Measurements from ENCODE around the gene HOXC9.
"Not testable (repeated sequence)": the region's sequence is repeated elsewhere in the genome, so short reads cannot be mapped to it uniquely, and the experiment has no call there.

Gene HOXC9

DNA sequence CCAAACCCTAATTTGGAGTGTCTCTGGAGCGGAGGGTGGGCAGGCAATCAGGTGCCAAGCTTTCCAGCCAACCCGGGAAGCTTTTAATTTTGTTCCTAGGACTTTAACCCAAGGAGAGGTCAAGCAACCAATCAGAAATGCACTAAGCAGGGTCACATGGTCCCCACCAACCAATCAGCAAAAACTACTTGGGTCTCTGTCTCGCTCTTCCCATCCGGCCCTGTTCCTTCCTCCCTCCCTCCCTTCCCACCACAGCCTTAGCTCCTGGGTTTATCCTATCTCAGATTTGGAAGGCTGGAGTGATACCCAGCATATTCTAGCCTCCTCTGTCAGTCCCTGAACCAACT lies 40.2 kb downstream of the HOXC9 start:
- peak; percentile 27 for DNase-seq (ENCODE audit: low read depth)

DNA sequence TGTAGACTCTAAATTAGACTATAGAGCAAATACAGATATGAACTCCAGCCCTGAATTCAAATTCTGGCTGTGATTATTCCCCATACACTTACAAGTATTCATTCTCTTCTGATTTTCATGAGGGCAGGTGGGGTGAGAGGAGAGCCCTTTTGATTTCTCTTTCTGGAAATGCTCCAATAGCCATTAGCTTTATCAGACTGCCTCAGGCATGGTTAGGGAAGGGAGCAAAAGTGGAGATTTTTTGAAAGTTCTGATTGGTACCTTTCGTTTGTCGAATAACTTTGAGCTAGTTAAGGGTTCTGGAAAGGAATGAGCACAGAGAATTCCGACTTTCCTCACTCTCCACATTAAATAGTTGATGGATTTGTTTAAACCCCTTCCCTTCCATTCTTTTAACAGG lies 40.7 kb downstream of the HOXC9 start:
- no peak for DNase-seq (ENCODE audit: low read depth)

DNA sequence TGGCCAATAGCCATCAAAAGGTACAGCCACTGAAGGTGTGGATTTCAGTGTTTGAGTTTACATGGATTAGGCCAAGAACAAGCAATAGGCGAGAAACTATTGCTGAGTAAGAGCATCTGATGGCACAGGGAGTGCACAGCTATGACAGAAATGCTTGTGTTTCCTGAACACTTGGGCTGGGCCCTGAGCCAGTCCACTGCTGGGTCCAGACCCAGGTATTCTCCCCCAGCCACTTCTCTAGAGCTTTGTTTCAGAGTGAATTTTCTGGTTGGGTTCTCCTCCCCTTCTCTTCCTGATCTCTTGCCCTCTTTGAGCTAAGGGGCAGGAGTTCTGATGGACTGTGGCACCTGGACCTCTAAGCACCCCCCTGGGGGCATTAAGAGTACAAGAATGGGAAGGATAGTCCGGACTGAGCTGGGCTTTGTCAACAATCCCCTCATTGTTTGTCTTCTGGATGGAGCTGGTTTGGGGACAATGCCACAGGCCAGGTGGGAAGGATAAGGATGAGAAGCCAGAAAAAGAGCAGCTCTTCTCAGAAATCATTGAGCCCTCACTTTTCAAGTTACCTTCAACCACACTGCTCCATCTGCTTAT lies 41.2 kb downstream of the HOXC9 start:
- no peak for DNase-seq (ENCODE audit: low read depth)

DNA sequence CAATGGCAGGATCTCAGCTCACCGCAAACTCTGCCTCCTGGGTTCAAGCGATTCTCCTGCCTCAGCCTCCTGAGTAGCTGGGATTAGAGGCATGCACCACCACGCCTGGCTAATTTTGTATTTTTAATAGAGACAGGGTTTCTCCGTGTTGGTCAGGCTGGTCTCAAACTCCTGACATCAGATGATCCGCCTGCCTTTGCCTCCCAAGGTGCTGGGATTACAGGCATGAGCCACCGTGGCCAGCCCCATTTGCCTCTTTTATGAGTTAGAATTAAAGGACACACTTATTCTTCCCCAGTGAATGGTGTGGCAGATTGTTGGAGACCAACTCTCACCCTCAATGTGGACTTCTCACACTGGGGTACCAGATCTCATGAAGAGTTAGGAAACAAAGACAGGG lies 42.1 kb downstream of the HOXC9 start:
- DNase-seq (ENCODE audit: low read depth): not testable (repeated sequence)

DNA sequence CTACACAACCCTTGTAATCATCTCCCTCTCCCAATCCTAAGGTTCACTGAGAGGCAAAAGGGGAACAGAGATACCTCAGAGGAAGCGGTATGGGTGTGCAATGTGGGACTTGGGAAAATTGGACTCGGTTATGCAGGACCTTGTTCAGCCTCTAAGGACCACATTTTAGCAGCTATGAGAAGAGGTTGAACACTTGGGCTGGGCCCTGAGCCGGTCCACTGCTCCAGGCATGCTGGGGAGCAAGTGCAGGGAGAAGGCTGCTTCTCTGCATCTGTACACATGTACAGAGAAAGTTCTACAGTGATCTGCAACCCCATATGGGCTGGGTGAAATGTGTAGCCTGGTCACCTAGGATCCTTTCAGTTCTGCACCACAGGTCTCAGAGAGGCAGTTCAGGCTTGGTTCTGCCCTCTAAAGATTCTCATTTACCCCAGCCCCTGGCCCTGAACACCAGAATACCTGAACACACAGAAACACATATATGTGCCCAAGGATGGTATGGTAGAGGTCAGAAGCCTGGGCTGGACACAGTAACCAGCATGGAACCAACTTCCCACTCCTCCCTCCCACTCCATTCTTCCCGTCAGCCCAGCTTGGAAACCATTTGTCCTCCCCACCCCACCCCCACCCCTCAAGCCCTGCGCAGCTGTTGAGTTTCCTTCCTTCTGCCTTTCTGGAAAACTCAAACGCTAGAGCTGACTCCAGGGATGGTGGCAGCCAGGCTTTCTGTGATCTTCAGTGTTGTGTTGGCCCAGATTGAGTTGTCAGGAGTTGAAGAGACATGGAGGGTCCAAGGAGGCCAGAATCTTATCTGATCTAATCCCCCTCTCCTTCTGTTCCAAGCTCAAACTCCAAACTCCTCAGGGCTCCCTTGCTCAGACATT lies 43.3 kb downstream of the HOXC9 start:
- no peak for DNase-seq (ENCODE audit: low read depth)

DNA sequence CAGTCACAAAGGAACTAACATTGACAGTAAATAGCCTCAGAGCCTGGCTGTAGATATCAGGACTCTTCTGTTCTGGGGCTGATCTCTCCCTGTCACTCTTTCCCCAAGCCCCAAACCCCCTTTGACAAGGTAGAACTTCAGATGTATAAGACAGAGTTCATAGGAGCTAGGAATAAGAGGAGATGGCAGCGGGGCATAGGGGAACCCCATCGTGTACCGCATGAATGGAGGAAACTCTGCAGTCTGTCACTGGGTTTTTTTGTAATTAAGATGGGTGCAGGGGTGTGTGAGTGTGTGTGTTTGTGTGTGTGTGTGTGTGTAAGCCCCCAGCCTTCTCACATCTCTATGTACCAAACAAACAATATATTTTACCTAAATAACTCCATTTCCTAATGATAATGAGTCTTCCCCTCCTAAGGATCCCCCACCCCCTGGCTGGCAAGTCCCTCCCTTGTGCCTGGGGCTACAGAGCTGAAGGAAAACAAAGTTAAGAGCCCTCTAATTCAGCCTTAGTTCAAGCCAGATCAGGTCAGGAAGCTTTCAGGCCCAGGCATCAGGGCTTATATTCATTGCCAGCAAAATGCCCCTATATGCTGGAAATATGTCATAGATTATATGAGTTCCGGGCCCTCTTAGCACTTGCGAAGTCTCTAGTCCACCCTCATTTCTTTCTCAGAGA lies 44.6 kb downstream of the HOXC9 start:
- DNase-seq (ENCODE audit: low read depth): no peak

DNA sequence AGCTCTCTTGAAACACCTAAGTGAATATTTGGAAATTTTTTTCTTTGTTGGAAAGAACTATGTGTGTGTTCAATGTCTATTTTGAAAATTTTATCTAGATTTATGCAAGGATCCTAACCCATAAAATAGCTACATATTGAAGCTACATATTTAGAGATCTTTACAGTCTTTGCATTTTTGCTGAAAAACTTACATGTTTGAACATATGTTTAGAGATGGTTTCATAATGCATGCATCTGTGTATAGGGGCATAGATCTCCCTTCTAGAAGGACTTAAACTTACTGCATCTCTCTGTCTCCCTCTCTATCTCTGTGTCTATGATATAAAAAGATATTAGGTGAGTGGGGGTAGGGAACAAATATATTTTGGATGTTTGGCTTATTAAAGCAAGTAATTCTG lies 45.4 kb downstream of the HOXC9 start:
- DNase-seq (ENCODE audit: low read depth): no peak

DNA sequence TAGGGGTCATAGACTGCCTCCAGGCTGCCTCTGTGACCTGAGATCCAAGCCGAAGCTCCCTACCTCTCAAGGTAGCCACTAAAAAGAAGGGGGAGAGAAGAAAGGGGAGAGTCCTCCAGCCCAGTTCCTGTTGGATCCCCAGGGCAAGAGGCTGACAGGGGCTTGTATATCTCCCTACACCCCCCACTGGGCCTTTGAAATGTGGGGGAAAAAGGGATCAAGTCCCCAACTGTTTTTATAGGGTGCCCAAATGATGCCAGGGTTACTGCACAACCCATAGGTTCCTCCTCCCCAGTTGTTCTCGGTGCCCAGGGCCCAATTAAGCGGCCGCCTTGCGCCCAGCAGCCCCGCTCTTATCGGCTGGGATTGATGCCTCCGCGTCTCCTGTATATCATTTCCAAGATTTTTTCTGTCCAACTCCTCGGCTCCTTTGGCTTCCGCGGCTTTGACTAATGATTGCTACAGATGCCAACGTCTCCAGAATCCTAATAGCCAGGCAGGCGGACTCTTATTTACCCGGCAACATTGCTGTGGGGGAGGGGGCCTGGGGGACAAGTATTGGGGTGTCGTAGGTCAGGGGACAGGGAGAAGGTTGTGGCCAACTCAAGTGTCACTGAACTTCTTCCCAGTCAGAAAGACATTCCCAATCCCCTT lies 46.0 kb downstream of the HOXC9 start:
- no peak for DNase-seq (ENCODE audit: low read depth)

DNA sequence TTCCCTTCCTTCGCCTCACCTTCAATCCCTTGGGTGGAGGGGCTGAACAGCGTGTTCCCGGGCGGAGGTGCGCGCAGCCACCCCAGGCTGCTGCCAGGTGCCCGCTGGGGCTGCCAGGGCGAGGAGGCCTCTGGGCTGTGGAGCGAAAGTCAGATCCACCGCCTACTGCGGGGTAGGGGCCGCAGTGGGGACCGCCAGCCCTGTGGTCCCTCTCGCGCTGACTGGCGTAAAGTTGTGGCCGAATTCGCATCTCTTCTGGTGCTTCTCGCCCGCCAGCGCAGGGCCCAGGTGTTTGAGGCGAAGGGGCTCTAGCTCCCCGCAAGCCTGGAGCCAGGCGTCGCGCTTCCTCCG lies 46.8 kb downstream of the HOXC9 start:
- DNase-seq (ENCODE audit: low read depth): no peak

DNA sequence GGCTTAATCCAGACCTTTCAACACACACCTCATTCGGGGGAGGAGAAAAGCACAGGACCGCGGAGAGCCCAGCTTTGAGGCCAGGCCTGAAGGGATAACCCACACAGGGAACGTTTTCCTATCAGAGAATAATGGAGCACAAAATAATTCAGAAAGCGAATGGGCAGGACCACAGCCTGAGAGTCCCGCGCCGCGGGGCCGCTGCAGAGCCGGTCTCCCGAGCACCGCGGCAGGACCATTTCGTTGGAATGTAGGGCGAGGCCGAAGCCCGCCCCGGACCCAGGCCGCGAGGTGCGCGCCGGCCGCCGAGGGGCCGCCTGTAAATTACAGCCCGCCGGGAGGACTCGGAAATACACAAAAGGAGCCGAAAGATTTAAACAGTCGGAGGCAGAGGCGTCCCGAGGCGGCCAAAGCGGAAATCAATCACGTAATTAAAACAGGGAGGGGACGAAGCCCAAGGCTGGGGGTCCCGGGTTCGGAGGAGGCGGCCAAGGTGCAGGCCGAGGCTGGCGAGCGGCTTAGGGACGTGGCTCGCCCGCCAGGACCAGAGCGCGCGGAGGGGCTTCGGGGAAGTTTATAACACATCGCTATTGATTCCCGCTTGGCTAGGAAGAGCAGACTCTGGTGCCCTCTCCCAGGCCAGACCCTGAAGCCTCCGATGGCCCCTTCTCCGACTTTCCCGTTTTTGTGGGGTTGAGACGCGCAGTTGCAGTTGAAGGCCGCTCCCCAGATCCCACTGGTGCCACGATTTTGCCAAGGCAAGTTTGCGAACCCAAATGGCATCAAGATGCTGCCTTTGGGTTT lies 47.4 kb downstream of the HOXC9 start:
- no peak for DNase-seq (ENCODE audit: low read depth)

DNA sequence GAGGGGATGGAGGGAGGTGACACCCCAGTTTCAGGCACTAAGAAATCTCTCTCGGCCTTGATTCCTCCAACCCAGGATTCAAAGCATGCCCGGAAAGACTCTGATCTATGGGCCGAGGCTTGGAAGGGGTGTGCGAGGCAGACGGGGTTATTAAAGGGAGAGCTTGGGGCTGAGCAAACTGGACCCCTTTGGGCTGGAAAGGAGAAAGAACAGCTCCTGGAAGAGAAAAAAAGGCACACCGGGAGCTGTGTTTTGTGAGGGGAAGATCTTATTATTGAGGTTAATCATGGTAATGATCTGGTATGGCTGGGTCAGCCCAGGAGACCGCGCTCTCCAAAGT lies 48.0 kb downstream of the HOXC9 start:
- DNase-seq (ENCODE audit: low read depth): no peak

DNA sequence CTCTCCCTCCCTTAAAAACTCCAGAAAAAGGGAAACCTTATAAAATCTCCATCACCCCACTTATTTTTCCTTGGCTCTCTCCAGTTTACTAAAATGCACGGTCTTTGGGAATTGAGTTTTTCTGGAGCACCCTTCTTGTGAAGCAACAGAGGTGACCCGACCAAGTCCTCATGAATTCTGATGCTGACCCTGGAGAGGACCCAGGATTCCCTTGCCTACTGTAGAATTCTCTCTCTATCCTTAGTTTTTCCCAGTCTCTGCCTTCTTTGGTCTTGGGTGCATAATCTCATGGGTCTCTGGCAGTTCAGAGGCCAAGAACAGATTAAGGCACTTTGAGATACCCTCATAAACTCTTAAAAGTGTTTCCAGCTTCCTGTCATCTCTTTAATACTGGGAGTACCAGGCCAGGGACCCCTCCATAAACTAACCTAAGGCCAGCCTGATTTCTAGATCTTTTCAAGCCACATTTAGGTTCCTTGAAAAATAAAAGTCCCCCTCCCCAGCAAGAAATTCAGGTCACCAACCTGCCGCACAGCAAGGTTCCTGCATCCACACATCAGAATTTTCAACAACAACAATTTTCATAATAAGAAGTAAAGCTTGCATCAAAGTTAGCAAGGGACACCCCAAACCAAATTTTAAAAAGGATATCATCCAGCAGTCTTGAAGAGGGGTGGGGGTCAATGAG lies 48.6 kb downstream of the HOXC9 start:
- no peak for DNase-seq (ENCODE audit: low read depth)

DNA sequence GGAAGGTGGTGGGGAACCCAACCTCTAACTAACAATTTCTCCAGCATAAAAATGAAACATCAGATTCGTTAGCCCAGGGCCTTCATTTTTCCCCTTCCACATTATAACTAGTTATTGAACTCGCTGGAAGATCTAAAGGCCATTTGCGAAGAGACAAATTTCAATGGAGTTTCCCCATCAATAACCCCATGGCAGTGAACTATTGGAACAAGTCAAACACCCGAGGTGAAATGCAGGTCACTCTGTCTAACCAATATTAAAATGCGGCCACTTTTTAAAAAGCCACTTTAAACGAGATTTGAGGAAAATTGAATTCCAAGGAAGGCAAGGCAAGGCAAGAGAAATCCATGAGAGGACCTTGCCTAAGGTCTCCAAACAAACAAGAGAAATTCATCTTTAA lies 49.1 kb downstream of the HOXC9 start:
- no peak for DNase-seq (ENCODE audit: low read depth)

DNA sequence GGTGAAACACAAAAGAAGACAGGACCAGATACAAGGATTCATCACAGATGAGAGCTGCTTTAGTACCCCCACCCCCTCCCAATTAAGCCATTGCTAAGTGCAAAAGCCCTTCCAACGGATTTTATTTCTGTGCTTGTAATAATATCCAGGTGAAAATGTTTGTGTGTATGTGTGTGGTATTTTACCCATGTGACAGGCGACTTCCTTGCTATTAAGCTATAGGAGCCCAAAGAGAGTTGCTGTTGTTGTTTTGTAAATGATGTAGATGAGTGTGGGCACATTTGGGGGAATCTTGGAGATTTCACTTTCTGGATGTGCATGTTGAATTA lies 50.5 kb downstream of the HOXC9 start:
- no peak for DNase-seq (ENCODE audit: low read depth)

DNA sequence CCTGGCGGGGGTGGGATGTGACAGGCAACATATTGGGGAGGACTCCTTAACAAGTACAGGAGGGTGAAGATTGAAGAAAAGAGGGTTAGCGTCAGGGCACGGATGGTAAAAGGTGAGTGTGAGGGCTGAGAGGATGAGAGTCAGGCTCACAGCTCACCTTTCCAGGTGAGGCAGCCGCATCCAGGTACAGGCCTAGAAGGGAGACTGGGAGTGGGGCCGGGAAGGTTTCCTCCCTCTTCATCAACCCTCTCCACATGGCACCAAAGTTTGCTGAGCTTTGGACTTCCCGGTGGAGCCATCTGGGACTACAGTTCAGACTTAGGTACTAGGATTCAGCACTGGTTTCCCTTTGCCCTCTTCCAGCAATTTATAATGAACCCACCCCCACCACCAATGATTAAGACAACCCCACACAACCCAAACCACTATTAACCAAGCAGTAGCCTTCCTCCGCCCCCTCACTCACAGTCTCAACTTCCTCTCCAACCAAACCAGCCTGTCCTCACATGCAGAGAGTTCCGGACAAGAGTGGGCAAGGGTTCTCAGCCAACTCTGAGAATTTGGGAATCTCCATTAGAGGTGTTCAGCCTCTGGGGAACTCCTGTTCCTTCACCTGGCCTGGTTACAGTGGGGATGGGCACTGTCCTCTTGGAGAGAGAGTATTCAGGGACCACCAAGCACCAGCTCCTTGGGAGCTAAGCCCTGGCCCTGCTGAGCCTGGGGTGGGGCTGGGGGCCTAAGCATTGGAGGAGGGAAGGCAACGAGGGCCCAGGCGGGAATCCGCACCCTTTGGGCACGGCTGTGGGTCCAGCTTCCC lies 51.3 kb downstream of the HOXC9 start:
- DNase-seq (ENCODE audit: low read depth): no peak

DNA sequence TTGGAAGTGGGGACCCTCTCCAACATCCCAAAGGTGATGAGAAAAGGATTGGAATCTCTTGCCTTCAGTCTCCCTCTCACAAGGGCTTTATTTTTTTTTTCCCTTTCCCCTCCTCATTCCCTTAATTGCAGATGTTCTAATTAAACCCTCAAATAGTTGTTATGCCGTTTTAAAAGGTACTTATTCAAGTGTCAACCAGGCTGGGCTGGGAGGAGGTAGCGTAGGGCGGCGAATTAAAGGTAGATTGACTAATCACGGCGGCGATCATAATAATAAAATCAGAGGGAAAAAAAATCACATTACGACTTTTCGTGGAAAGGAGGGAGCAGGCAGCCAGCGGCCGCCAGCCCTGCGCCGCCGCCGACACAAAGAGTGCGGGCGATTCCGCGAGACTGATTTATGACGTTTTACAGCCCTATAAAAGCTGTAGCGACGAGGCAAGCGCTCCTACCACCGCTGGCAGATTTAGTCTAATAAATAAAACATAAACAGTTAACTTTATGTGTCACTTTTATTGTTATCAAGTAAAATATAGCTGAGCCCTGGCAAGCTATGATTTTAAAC lies 52.0 kb downstream of the HOXC9 start:
- no peak for DNase-seq (ENCODE audit: low read depth)

DNA sequence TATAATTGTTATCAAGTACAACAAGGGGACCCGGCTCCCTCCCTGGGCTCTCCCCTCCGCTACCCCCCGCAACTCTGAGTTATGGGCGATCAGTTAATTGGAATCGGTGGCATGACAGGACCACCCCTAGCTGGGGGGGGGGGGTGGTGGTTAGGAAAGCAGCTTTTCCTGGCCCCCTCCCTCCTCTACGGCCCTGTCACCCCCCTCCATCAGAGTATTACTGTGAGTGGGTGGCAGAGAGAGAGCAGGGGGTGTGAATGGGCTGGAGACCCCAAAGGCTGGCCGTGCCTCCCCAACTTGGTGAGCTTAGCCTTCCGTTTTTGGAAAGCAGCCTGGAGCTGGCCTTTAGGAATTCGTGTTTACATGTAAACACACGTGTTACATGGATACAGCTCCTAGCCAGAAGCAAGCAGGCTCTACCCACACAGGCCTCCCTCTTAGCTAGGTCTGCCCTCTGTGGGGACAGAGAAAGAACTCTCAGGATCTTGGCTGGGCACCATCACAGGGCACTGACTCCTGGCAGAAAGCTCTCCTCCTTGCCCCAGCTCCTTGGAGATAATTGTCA lies 52.6 kb downstream of the HOXC9 start:
- DNase-seq (ENCODE audit: low read depth): no peak

Measured in ELR (cell line).